Left ventricle myocardium inferior (tissue), 1 donor: ENCODE results near the gene WNT1. TPM values are rescaled to one million over a fixed set of nuclear protein-coding genes. Genes with fewer than 3 reads are reported as not detected.

Source experiments
- DNase-seq: peaks from one replicate; pipeline ENCODE4 v3.0.0-alpha.2; 2020
- H3K27ac ChIP-seq: fragments of 200-600 bp; replicated peaks from 2 replicates; pipeline ENCODE4 v1.8.0; 2021
- H3K27me3 ChIP-seq: fragments of 200-600 bp; 2 replicates; pipeline ENCODE4 v1.8.0; 2021; ENCODE audit warnings: low read depth
- H3K36me3 ChIP-seq: fragments of 200-600 bp; 2 replicates; pipeline ENCODE4 v1.8.0; 2021
- H3K4me1 ChIP-seq: fragments of 200-600 bp; 2 replicates; pipeline ENCODE4 v1.8.0; 2021
- H3K4me3 ChIP-seq: fragments of 200-600 bp; 2 replicates; pipeline ENCODE4 v1.8.0; 2021; ENCODE audit warnings: mild to moderate bottlenecking, moderate library complexity
- H3K9me3 ChIP-seq: fragments of 200-600 bp; replicated peaks from 2 replicates; pipeline ENCODE4 v1.8.0; 2021
- CTCF ChIP-seq: fragments of 200-600 bp; IDR thresholded peaks from 2 replicates; pipeline ENCODE4 v1.8.0; 2021; ENCODE audit warnings: antibody characterized with exemption, mild to moderate bottlenecking, borderline replicate concordance
- intact Hi-C: fragments of 100-400 bp; cut with micrococcal nuclease; formaldehyde crosslinking; loops from one replicate; pipeline ENCODE4 v1.11.0; 2022
- total RNA-seq: library from RNA; stranded (reverse); fragmentation: NEBNext Ultra II Directional; extraction: Animal tissue kit (Norgen Biotek cat#: 25700); gene quantifications from one replicate; pipeline ENCODE4 v1.2.1, GENCODE V29; 2021
- donor health status: DM: no; HTN: yes; CAD: no; lungs with severe emphysema.

Gene WNT1
- total RNA-seq, 1 donor from 2014 or later, result not detected

DNA sequence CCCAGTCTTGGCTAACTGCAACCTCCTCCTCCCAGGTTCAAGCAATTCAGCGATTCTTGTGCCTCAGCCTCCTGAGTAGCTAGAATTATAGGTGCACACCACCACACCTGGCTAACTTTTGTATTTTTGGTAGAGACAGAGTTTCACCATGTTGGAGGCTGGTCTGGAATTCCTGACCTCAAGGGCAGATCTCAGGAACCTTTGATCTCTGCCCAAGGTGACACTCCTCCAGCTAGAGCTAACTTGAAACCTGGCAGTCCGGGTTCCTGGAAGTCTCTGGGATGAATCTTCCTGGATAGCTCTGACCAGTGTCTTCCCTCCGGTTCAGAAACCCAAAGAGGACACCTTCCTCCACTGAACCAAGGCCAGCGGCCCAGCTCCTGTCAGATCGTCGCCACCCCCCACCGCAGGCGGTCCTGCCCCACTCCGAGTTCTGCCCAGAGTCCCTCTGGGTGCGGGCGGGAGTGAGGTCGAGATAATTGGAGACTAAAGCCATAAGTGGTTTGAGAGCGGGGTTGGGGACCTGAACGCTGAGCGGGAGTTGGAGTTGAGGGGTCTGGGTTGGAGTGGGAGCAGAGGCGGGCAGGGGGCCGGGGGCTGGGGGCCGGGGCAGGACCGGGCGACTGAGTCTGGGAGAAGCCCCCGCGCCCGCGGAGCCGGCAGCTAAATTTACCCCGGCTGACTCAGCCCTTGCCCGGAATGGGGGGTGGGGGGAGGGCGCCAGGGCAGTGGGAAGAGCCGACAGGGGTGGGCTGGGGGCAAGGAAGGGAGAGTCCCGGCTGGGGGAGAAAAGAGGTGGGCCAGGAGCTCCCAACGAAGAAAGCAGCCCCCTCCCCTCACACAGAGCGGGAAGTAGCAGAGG lies 16.3 kb downstream of the WNT1 start:
- intact Hi-C loops, result no loop called here
- peaks cover 83% of the 10 kb centered on the region for H3K27me3 ChIP-seq
- H3K9me3 ChIP-seq, result no peaks in the 10 kb centered on the region
- DNase-seq, result no peak
- H3K4me3 ChIP-seq, result peak overlapping the region; percentile 58
- no peaks in the 10 kb centered on the region for H3K36me3 ChIP-seq
- peaks cover 44% of the 10 kb centered on the region for H3K4me1 ChIP-seq
- H3K27ac ChIP-seq, result no peak overlapping the region
- TF ChIP-seq CTCF, result no peak

DNA sequence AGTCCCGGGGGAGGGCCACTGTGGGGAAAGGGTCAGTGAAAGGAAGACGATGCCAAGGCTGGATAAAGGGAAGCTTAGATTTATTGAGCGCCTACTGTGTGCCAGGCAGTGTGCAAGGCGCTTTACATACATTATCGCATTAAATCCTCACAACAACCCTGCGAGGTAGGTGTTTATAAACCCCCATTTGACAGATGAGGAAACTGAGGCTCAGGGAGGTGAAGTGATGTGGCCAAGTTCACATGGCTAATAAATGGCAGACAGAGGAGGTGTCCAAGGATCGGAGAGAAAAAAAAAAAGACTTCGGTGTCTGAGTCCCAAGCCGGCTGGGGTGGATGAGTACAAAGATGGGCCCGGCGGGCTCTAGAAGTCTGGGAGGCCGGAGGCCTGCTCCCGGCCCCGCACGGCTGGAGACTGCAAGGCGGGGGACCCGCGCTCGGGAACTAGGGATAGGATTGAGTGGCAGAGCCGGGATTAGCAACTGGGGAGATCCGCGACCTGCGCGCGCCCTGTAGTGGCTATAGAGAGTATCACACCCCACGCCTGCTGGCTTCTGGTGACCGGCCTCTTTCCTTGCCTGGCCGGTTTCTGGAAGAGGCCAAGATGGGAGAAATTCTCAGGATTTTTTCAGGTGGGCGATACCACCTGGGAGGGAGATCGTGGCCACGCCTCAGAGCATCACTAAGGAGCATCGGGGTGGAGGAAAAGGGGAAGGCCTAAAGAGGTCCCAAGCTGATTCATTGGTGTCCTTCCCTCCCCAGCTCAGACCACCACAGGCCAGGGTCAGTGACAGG lies 17.2 kb downstream of the WNT1 start:
- Histone ChIP-seq H3K27me3 (peaks cover 83% of the 10 kb centered on the region), H3K36me3 (no peaks in the 10 kb centered on the region), H3K4me1 (peaks cover 52% of the 10 kb centered on the region), H3K9me3 (no peaks in the 10 kb centered on the region), H3K4me3 (peak overlapping the region; percentile 58), H3K27ac (no peak overlapping the region)
- intact Hi-C loops, result no loop called here
- DNase-seq, result peak; percentile 82
- TF ChIP-seq CTCF, result peak; percentile 89

DNA sequence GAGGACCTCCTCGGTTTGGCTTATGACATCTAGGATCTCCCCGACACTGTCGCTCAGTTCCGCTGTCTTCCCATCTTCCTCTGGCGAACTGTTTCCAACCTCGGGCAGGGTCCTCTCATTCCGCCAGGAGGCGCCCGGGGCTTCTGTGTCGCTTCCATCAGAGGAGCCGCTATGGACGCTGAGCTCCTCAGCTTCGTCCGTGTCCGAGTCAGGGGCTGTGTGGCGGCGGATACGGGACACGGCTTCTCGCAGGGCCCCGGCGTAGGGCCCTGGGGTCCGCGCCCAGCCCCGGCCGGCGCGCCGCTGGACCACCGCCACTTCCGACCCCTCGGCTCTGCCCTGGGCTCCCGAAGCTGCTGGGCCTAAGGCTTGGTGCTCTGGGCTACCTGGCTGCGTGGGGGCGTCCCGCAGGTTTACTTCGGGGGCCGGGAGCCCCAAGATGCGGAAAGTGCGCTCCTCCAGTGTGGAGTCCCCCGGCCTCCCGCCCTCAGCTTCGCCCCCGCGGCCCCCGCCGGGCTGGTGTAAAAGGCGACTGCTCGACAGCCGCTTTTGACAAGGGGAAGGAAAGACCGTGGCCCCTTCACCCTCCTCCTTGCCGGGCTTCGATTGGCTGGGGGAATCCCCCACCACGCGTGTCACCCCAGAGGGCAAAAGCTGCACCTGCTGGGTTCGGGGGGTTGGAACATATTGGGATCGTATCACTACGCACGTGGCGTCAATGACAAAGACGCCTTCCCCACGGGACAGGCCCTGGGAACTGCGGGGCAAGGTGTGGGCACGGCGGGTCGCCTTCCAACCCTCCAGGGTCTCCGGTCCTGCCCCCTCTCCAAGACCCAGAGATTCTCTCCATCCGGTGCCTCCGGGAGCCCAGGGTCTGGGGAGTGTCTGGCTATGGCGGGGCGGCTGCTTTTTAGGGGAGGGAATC lies 18.9 kb downstream of the WNT1 start:
- intact Hi-C loops, result no loop called here
- Histone ChIP-seq H3K9me3 (no peaks in the 10 kb centered on the region), H3K4me1 (peaks cover 64% of the 10 kb centered on the region), H3K27ac (peak overlapping the region; percentile 7), H3K27me3 (peaks cover 86% of the 10 kb centered on the region), H3K36me3 (peaks cover 17% of the 10 kb centered on the region), H3K4me3 (peak overlapping the region; percentile 69)
- DNase-seq, result peak; percentile 80
- peak; percentile 89 for TF ChIP-seq CTCF

DNA sequence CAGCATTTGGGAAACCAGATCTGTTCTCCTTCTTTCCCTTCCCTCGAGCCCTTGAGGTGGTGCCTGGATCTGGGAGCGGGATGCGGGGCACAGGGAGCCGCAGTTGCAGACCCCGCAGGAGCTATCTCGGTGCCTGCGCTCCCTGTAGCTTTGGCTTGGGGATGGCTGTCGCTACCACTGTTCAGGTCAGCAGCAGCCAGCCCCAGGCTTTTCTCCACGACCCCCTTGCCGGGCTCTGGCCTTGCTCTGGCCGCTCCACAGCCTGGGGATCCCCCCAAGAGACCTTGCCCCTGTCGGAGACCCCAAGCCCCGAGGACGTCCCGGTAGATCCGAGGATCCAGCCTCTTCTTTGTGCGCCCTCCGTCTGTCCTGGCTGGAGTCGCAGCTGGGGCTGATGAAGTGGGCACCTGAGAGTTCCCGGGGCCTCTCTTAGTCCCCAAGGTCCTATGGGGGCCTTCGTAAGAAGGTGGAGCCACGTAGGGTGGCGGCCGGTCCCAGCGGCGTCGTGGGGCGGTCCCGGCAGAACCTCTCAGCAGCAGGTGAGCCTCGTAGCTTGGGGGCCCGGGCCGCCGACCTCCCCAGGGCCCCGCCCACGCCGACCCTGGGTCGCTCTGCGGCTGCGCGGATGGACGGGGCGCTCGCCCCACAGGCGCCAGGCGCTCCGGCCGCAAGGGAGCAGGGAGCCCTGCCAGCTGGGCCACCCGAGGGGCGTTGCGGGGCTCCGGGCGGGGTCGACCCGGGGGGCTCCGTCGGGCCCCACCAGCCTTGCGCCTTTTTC lies 19.8 kb downstream of the WNT1 start:
- peaks cover 25% of the 10 kb centered on the region for H3K36me3 ChIP-seq
- no peaks in the 10 kb centered on the region for H3K9me3 ChIP-seq
- no peak for DNase-seq
- peak overlapping the region; percentile 69 for H3K4me3 ChIP-seq
- intact Hi-C loops, result no loop called here
- peaks cover 64% of the 10 kb centered on the region for H3K4me1 ChIP-seq
- peaks cover 77% of the 10 kb centered on the region for H3K27me3 ChIP-seq
- no peak for TF ChIP-seq CTCF
- H3K27ac ChIP-seq, result no peak overlapping the region
